ENCODE measurements around the gene SLC30A3.

The SLC30A3 gene, protein sequence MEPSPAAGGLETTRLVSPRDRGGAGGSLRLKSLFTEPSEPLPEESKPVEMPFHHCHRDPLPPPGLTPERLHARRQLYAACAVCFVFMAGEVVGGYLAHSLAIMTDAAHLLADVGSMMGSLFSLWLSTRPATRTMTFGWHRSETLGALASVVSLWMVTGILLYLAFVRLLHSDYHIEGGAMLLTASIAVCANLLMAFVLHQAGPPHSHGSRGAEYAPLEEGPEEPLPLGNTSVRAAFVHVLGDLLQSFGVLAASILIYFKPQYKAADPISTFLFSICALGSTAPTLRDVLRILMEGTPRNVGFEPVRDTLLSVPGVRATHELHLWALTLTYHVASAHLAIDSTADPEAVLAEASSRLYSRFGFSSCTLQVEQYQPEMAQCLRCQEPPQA

DNA sequence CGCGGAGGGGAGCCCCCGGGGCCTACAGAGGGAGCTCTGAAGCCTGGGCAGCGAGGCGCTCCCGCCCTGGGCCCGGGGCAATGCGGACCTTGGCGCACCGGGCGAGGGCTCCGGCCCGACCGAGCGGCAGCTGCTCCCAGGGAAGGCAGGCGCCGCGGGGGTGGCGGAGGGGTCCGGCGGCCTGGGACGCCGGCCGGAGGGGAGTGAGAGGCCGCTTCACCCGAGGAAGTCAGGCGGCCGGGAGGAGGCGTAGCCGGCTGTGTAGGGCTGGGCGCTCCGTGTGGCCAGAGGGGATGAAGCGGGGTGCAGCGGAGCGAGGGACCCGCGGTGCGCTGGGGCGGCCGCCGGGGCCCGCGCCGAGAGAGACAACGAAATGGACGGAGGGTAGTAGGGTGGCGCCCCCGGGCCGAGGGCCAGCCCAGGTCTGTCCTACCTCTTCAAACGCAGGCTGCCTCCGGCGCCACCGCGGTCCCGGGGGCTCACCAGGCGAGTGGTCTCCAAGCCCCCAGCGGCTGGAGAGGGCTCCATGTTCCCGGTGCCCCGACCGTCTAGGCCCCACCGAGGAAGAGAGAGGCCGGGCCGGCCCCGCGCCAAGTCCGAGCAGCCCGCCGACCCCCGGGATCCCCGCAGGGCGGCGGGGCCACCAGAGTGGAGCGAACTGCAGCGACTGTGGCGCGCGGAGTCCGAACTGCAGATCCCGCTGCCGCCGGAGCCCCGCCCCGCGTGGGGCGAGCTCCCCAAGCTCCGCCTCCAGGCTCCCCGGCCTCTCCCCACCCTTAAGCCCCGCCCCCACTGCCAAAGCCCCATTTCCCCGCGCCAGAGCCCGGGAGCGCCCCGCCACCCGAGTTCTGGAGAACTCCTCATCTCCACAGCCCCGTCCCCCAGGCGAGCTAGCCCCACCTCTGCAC, at the start of gene SLC30A3:
TSS of gene SLC30A3 (minus strand) at position 669 of the 908 bp plus-strand sequence. CDS start at position 528, 141 bp downstream.
- Histone ChIP-seq H3K9me3 (ENCODE audit: insufficient read depth, low read length) (no peaks in the 10 kb centered on the region), H3K4me1 (ENCODE audit: low read length) (no peaks in the 10 kb centered on the region), H3K27me3 (ENCODE audit: low read depth, low read length) (peaks cover 35% of the 10 kb centered on the region), H3K36me3 (replicated peaks; ENCODE audit: low read depth, low read length) (no peaks in the 10 kb centered on the region), H3K79me2 (ENCODE audit: low read length) (no peaks in the 10 kb centered on the region), H3K4me3 (ENCODE audit: low read length) (peak within 1 kb of the TSS; percentile 81), H4K20me1 (ENCODE audit: insufficient read depth, low read length) (no peaks in the 10 kb centered on the region), H2AFZ (ENCODE audit: low read depth, low read length) (peak within 1 kb of the TSS; percentile 39; the same call in 1 of the 2 replicates), H3K9ac (ENCODE audit: low read length) (peak within 1 kb of the TSS; percentile 61), H3K4me2 (ENCODE audit: low read length) (peak within 1 kb of the TSS; percentile 82), H3K27ac (ENCODE audit: low read length) (no peak within 1 kb of the TSS)
- TF ChIP-seq EZH2phosphoT487 (IDR thresholded peaks at IDR 0.05; ENCODE audit: low read depth) (no peak), CTCF (IDR thresholded peaks at IDR 0.05; ENCODE audit: low read depth, low read length) (no peak)

DNA sequence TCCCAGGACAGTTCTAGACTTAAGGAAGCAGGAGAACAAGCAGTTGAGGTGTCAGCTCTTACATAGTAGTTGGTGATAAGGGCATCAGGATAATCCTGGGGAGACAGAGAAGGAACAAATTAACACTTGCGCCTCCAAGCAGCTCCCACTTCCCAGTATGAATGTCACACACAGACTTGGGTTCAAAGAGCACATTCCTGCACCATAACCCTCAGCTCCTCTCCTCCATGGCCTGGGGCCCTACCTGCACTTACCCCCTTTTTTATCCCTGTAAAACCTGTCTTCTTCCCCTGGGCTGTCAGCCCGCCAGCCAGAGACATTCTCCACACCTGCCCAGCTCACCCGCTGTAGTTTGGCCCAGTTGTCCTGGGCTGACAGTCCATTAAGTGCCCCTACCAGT, 49.3 kb upstream of the SLC30A3 start:
- Histone ChIP-seq H3K9me3 (ENCODE audit: insufficient read depth, low read length) (no peaks in the 10 kb centered on the region), H3K27ac (ENCODE audit: low read length) (no peak overlapping the region), H3K27me3 (ENCODE audit: low read depth, low read length) (no peaks in the 10 kb centered on the region), H3K4me1 (ENCODE audit: low read length) (no peaks in the 10 kb centered on the region), H3K9ac (ENCODE audit: low read length) (no peak overlapping the region), H3K79me2 (ENCODE audit: low read length) (no peaks in the 10 kb centered on the region), H4K20me1 (ENCODE audit: insufficient read depth, low read length) (no peaks in the 10 kb centered on the region), H2AFZ (ENCODE audit: low read depth, low read length) (no peak overlapping the region), H3K4me3 (ENCODE audit: low read length) (no peak overlapping the region), H3K4me2 (ENCODE audit: low read length) (no peak overlapping the region), H3K36me3 (replicated peaks; ENCODE audit: low read depth, low read length) (no peaks in the 10 kb centered on the region)
- TF ChIP-seq CTCF (IDR thresholded peaks at IDR 0.05; ENCODE audit: low read depth, low read length) (no peak), EZH2phosphoT487 (IDR thresholded peaks at IDR 0.05; ENCODE audit: low read depth) (no peak)

DNA sequence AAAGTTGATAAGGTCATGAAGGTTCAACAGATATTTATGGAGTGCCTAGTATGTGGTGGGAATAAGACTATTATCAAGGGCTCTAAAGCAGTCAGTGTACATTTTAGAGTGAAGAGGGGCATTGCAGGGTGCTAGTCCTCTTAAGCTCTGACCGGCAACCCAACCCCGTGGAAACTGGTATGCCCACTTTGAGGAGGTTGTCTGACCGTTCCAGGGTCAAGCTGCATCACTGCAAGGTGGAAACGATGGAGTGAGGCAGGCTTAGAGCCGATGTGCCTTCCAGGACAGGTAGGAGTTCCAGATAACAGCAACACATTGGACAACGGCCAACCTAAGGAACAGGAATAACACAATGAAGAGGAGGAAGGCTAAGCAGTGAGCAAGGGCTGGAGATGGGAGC, 46.8 kb upstream of the SLC30A3 start:
- H3K4me2 ChIP-seq (ENCODE audit: low read length) = no peak overlapping the region
- H3K4me1 ChIP-seq (ENCODE audit: low read length) = no peaks in the 10 kb centered on the region
- no peak overlapping the region for H3K4me3 ChIP-seq (ENCODE audit: low read length)
- H4K20me1 ChIP-seq (ENCODE audit: insufficient read depth, low read length) = no peaks in the 10 kb centered on the region
- H3K36me3 ChIP-seq (replicated peaks; ENCODE audit: low read depth, low read length) = no peaks in the 10 kb centered on the region
- H3K9me3 ChIP-seq (ENCODE audit: insufficient read depth, low read length) = no peaks in the 10 kb centered on the region
- no peak overlapping the region for H3K9ac ChIP-seq (ENCODE audit: low read length)
- no peaks in the 10 kb centered on the region for H3K27me3 ChIP-seq (ENCODE audit: low read depth, low read length)
- H2AFZ ChIP-seq (ENCODE audit: low read depth, low read length) = no peak overlapping the region
- no peak overlapping the region for H3K27ac ChIP-seq (ENCODE audit: low read length)
- no peaks in the 10 kb centered on the region for H3K79me2 ChIP-seq (ENCODE audit: low read length)
- TF ChIP-seq CTCF (IDR thresholded peaks at IDR 0.05; ENCODE audit: low read depth, low read length) (no peak), EZH2phosphoT487 (IDR thresholded peaks at IDR 0.05; ENCODE audit: low read depth) (no peak)

DNA sequence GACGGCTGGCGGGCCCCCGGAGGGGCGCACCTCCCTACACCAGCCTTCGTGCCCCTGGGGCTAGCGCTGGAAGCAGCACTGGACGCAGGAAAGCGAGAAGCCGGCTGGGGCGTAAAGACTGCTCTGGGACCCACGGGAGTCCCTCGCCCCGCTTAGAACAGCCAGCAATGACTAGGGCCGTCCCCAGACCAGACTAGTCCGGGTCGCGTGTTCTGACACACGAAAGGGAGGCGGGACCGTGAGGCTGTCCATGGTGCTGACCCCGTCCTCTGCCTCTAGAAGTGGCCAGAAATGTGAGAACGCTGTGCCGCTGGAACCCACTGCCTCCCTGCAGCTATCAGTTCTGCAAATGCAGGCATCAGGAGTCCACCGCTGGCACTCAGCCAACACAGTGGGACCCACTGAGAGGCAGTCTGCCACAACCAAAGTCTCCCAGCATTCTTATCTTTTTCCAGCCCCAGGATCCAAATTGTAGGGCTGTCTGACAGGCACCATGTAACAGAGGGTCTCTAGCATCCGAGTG, 45.6 kb upstream of the SLC30A3 start, which contains the start of gene UCN:
TSS of gene UCN (minus strand) at position 87 of the 523 bp plus-strand sequence. CDS start 550 bp downstream, outside the sequence.
- Histone ChIP-seq H3K4me3 (ENCODE audit: low read length) (no peak within 1 kb of the TSS), H3K27ac (ENCODE audit: low read length) (no peak within 1 kb of the TSS), H3K27me3 (ENCODE audit: low read depth, low read length) (no peaks in the 10 kb centered on the region), H3K36me3 (replicated peaks; ENCODE audit: low read depth, low read length) (no peaks in the 10 kb centered on the region), H3K4me1 (ENCODE audit: low read length) (no peaks in the 10 kb centered on the region), H3K79me2 (ENCODE audit: low read length) (no peaks in the 10 kb centered on the region), H4K20me1 (ENCODE audit: insufficient read depth, low read length) (no peaks in the 10 kb centered on the region), H2AFZ (ENCODE audit: low read depth, low read length) (no peak within 1 kb of the TSS), H3K9me3 (ENCODE audit: insufficient read depth, low read length) (no peaks in the 10 kb centered on the region), H3K4me2 (ENCODE audit: low read length) (no peak within 1 kb of the TSS), H3K9ac (ENCODE audit: low read length) (no peak within 1 kb of the TSS)
- TF ChIP-seq EZH2phosphoT487 (IDR thresholded peaks at IDR 0.05; ENCODE audit: low read depth) (no peak), CTCF (IDR thresholded peaks at IDR 0.05; ENCODE audit: low read depth, low read length) (no peak)

Data from OCI-LY3 (cell line).